HG02852 (cell line): Measurements from ENCODE around the gene PDX1.
"Not testable (repeated sequence)": the region's sequence is repeated elsewhere in the genome, so short reads cannot be mapped to it uniquely, and the experiment has no call there.

Experiments used
- ATAC-seq: cut with Tn5 transposase; IDR thresholded peaks from one replicate; pipeline ENCODE4 v1.9.1; 2021; ENCODE audit warnings: mild to moderate bottlenecking, moderate library complexity; ENCODE audit not compliant: unreplicated experiment

Gene PDX1

GRCh38 chr13:27954406-27954851 lies 34.6 kb downstream of the PDX1 start:
- peak; percentile 24 for ATAC-seq

GRCh38 chr13:27955014-27955591 lies 35.3 kb downstream of the PDX1 start:
- no peak for ATAC-seq

GRCh38 chr13:27956576-27957300 lies 36.9 kb downstream of the PDX1 start:
- ATAC-seq: no peak

GRCh38 chr13:27959976-27960361 lies 40.2 kb downstream of the PDX1 start:
- ATAC-seq: no peak

- ATAC-seq: no peak
Observed at GRCh38 chr13:27960362-27961226, 40.8 kb downstream of the PDX1 start.

GRCh38 chr13:27961227-27962085 lies 41.7 kb downstream of the PDX1 start:
- ATAC-seq: no peak

GRCh38 chr13:27962128-27962841 lies 42.5 kb downstream of the PDX1 start:
- no peak for ATAC-seq

GRCh38 chr13:27962982-27963381 lies 43.2 kb downstream of the PDX1 start:
- no peak for ATAC-seq

GRCh38 chr13:27963491-27963890 lies 43.7 kb downstream of the PDX1 start:
- ATAC-seq: no peak

- not testable (repeated sequence) for ATAC-seq
Observed at GRCh38 chr13:27964206-27964605, 44.4 kb downstream of the PDX1 start.

- no peak for ATAC-seq
Observed at GRCh38 chr13:27964741-27965323, 45.0 kb downstream of the PDX1 start.

- ATAC-seq: no peak
Observed at GRCh38 chr13:27965343-27965739, 45.5 kb downstream of the PDX1 start.

GRCh38 chr13:27965740-27966640 lies 46.2 kb downstream of the PDX1 start:
- ATAC-seq: no peak

GRCh38 chr13:27966641-27967202 lies 46.9 kb downstream of the PDX1 start:
- ATAC-seq: no peak

- no peak for ATAC-seq
Observed at GRCh38 chr13:27967203-27967735, 47.5 kb downstream of the PDX1 start.

GRCh38 chr13:27967736-27968315 lies 48.0 kb downstream of the PDX1 start:
- ATAC-seq: no peak

GRCh38 chr13:27968316-27969081 lies 48.7 kb downstream of the PDX1 start:
- no peak for ATAC-seq
